ENCODE results near the gene NCAM1. TPM values are rescaled to one million over a fixed set of nuclear protein-coding genes. Genes with fewer than 3 reads are reported as not detected.

NCAM1 gene
- total and polyA plus RNA-seq, 2 donors from 2014 or later, result 1.7 to 3.0 TPM

DNA sequence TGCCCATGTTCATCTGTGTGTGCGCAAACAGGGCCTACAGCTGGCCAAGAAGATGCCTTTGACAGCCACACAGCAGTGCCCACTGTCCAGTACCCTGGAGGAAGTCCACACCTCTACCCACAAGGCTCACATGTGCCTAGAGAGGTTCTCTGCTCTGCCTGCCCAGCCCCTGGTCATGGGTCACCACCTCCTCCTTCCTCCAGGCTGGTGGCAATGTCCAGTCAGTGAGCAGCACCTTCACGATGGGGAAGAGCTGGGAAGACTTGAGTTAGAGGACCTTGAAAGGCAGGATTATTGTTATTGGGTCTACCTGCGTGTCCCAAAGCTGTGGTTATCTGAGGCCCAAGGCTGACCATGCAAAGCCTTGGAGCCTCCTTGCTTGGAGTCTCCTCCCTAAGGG is 324.8 kb downstream of the NCAM1 start:
- TF ChIP-seq, protein P1, sequence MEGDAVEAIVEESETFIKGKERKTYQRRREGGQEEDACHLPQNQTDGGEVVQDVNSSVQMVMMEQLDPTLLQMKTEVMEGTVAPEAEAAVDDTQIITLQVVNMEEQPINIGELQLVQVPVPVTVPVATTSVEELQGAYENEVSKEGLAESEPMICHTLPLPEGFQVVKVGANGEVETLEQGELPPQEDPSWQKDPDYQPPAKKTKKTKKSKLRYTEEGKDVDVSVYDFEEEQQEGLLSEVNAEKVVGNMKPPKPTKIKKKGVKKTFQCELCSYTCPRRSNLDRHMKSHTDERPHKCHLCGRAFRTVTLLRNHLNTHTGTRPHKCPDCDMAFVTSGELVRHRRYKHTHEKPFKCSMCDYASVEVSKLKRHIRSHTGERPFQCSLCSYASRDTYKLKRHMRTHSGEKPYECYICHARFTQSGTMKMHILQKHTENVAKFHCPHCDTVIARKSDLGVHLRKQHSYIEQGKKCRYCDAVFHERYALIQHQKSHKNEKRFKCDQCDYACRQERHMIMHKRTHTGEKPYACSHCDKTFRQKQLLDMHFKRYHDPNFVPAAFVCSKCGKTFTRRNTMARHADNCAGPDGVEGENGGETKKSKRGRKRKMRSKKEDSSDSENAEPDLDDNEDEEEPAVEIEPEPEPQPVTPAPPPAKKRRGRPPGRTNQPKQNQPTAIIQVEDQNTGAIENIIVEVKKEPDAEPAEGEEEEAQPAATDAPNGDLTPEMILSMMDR (IDR thresholded peaks at IDR 0.05; ENCODE audit: borderline replicate concordance, extremely low read depth, insufficient read depth), result no peak

DNA sequence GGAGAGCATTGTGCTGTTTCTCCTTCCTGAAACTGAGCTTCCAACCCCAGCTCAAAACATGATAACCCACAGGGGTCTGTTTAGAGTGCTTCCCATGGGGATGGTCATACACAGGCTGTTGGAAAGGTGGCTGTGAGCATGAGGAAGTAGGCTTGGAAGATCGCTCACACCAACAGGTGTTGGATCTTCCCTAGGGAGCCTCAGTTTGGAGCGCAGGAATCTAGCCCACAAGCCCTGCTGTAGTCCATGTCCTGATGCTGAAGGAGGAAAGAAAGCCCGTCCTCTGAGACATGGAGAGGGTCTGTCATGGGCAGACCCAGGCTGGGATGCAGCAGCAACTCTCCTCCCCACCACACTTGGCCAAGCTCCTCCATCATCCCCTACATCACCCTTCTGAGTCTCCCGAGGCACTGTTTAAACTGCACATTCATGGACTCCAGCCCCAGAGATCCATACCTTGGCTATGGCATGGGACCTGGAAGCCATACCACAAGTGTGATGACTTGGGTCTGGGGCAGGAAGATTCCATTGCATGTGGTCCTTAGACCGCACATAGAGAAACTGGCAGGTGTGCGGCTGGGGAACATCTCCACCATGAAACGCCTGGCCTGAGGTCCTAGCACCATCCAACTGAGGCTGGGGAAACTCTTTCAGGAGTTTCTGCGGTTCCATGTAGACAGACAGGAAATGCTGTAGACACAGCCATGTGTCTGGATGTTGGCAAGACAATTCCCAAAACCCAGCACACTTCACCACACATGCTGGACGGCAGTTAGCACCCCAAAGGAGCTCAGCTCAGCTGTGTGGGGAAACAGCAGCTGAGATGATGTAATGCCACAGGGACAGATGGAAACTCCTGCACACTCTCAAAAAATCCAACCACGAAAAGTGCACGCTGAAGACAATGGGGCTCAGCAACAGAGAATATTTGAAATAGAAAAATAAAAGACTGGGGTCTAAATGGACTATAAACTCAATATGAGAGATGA is 325.6 kb downstream of the NCAM1 start:
- H3K4me1 ChIP-seq (ENCODE audit: control insufficient read depth in 2 of 3, insufficient read depth in 2 of 3, low read depth in 1 of 3, low read length in 3 of 3), result peaks cover 0 to 2% (median 0%) of the 10 kb centered on the region in 3 donors
- no peak overlapping the region for H3K4me3 ChIP-seq (ENCODE audit: low read length in 3 of 3)
- no peak overlapping the region for H3K27ac ChIP-seq (ENCODE audit: low read depth in 2 of 2, low read length in 2 of 2)
- peak in 1 of 5 donors; percentile 18 for DNase-seq
- FAIRE-seq, result no peak
- no peaks in the 10 kb centered on the region for H3K36me3 ChIP-seq (ENCODE audit: control insufficient read depth in 2 of 3, insufficient read depth in 3 of 3, low read length in 3 of 3)
- TF ChIP-seq, protein P1 (IDR thresholded peaks at IDR 0.05; ENCODE audit: borderline replicate concordance, extremely low read depth, insufficient read depth), result no peak
- intact Hi-C loops (cut with DNase I), result no loop called here
- H3K27me3 ChIP-seq (ENCODE audit: control insufficient read depth, insufficient read depth, low read length), result no peaks in the 10 kb centered on the region
- H3K9ac ChIP-seq (ENCODE audit: low read length in 3 of 3), result no peak overlapping the region
- no peaks in the 10 kb centered on the region for H3K9me3 ChIP-seq (ENCODE audit: control insufficient read depth in 2 of 3, insufficient read depth in 1 of 3, low read length in 3 of 3)

More for the DNA sequence above, 324.8 kb downstream of the NCAM1 start:
- intact Hi-C loops (cut with DNase I), result no loop called here
- H3K27me3 ChIP-seq (ENCODE audit: control insufficient read depth, insufficient read depth, low read length), result no peaks in the 10 kb centered on the region
- H3K4me3 ChIP-seq (ENCODE audit: low read length in 3 of 3), result no peak overlapping the region
- H3K36me3 ChIP-seq (ENCODE audit: control insufficient read depth in 2 of 3, insufficient read depth in 3 of 3, low read length in 3 of 3), result no peaks in the 10 kb centered on the region
- peaks cover 0 to 2% (median 0%) of the 10 kb centered on the region in 3 donors for H3K4me1 ChIP-seq (ENCODE audit: control insufficient read depth in 2 of 3, insufficient read depth in 2 of 3, low read depth in 1 of 3, low read length in 3 of 3)
- DNase-seq, result no peak
- no peaks in the 10 kb centered on the region for H3K9me3 ChIP-seq (ENCODE audit: control insufficient read depth in 2 of 3, insufficient read depth in 1 of 3, low read length in 3 of 3)
- no peak for FAIRE-seq
- no peak overlapping the region for H3K9ac ChIP-seq (ENCODE audit: low read length in 3 of 3)
- no peak overlapping the region for H3K27ac ChIP-seq (ENCODE audit: low read depth in 2 of 2, low read length in 2 of 2)

DNA sequence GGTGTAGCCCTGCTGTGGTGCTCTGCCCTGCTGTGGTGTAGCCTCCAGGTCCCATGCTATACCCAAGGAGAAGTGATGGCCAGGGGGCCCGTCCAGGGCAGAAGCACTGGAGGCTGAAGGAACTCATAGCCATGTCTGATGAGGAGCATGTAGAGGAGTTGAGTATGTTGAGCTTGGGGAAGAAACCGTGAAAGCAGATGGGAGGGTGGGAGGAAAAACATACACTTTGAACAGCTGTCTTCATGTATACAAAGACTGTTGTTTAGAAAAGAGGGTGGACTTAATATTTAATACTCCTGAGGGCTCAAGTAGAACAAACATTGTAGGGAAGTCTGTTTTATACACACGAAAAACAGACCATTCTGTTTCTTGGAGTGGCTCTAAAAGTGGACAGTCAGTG is 326.6 kb downstream of the NCAM1 start:
- H3K4me1 ChIP-seq (ENCODE audit: control insufficient read depth in 2 of 3, insufficient read depth in 2 of 3, low read depth in 1 of 3, low read length in 3 of 3), result peaks cover 0 to 2% (median 0%) of the 10 kb centered on the region in 3 donors
- DNase-seq, result no peak
- no peak for FAIRE-seq
- H3K27me3 ChIP-seq (ENCODE audit: control insufficient read depth, insufficient read depth, low read length), result no peaks in the 10 kb centered on the region
- TF ChIP-seq, protein P1 (IDR thresholded peaks at IDR 0.05; ENCODE audit: borderline replicate concordance, extremely low read depth, insufficient read depth), result no peak
- no peaks in the 10 kb centered on the region for H3K9me3 ChIP-seq (ENCODE audit: control insufficient read depth in 2 of 3, insufficient read depth in 1 of 3, low read length in 3 of 3)
- no peaks in the 10 kb centered on the region for H3K36me3 ChIP-seq (ENCODE audit: control insufficient read depth in 2 of 3, insufficient read depth in 3 of 3, low read length in 3 of 3)
- intact Hi-C loops (cut with DNase I), result no loop called here
- no peak overlapping the region for H3K27ac ChIP-seq (ENCODE audit: low read depth in 2 of 2, low read length in 2 of 2)
- H3K4me3 ChIP-seq (ENCODE audit: low read length in 3 of 3), result no peak overlapping the region
- H3K9ac ChIP-seq (ENCODE audit: low read length in 3 of 3), result no peak overlapping the region
